RPMI7951 (cell line): ENCODE results near the gene KLHL20. TPM values are rescaled to one million over a fixed set of nuclear protein-coding genes. Genes with fewer than 3 reads are reported as not detected.

Experiments
- total RNA-seq: library from RNA; depleted of rRNA; stranded (reverse); fragments of >200 nt; shearing (Covaris generic); gene quantifications from 2 replicates; pipeline ENCODE4 v1.2.3, GENCODE V29; 2014; rRNA removed

The KLHL20 gene
- total RNA-seq, 1 experiment from 2014 or later, result 20.2 TPM

Other genes with a start within 250 kb of the KLHL20 start
- gene PRDX6, start 237.6 kb upstream of the KLHL20 start, total RNA-seq, result 317 and 355 TPM in 2 replicates
- gene SLC9C2, start 111.9 kb upstream of the KLHL20 start, total RNA-seq, result not detected in 2 replicates
- not detected in 2 replicates for gene TEX50, start 79.6 kb upstream of the KLHL20 start, total RNA-seq
- not detected in 2 replicates for gene ANKRD45, start 45.1 kb upstream of the KLHL20 start, total RNA-seq
- 34.1 and 39.2 TPM in 2 replicates for gene DARS2, start 109.7 kb downstream of the KLHL20 start, total RNA-seq
- 39.3 and 53.7 TPM in 2 replicates for gene CENPL, start 109.9 kb downstream of the KLHL20 start, total RNA-seq
- gene GAS5, start 153.0 kb downstream of the KLHL20 start, total RNA-seq, result 276 and 296 TPM in 2 replicates
- gene ZBTB37, start 153.4 kb downstream of the KLHL20 start, total RNA-seq, result 1.6 and 1.7 TPM in 2 replicates
- 0.39 and 1.1 TPM in 2 replicates for gene SERPINC1, start 202.3 kb downstream of the KLHL20 start, total RNA-seq